Nephron (organoid): ENCODE results near the gene RASA3.
"Not testable (repeated sequence)": the region's sequence is repeated elsewhere in the genome, so short reads cannot be mapped to it uniquely, and the experiment has no call there.

ENCODE experiments used
- H3K27ac Mint-ChIP-seq, 3 experiments: 2 replicates each; pipeline ENCODE4 v1.8.0; 2020; ENCODE audit warnings: mixed read lengths in 3 of 3, mild to moderate bottlenecking in 2 of 3, moderate library complexity in 1 of 3
- H3K27me3 Mint-ChIP-seq: 2 replicates; pipeline ENCODE4 v1.8.0; 2021; ENCODE audit warnings: low read depth, mild to moderate bottlenecking, moderate library complexity, mixed read lengths
- H3K36me3 Mint-ChIP-seq: 2 replicates; pipeline ENCODE4 v1.8.0; 2020; ENCODE audit warnings: low read depth, mixed read lengths
- H3K4me1 Mint-ChIP-seq: 2 replicates; pipeline ENCODE4 v1.8.0; 2020; ENCODE audit warnings: mixed read lengths
- H3K4me3 Mint-ChIP-seq, 3 experiments: 2 replicates each; pipeline ENCODE4 v1.8.0; 2020; ENCODE audit warnings: mild to moderate bottlenecking in 3 of 3, mixed read lengths in 3 of 3, moderate library complexity in 2 of 3
- H3K9me3 Mint-ChIP-seq: 2 replicates; pipeline ENCODE4 v1.8.0; 2020; ENCODE audit warnings: mixed read lengths
- CTCF ChIP-seq, 3 experiments: fragments of 200-600 bp; sonication (generic); IDR thresholded peaks; one replicate each; pipeline ENCODE4 v1.5.0; 2021; ENCODE audit warnings: antibody characterized with exemption in 3 of 3; ENCODE audit not compliant: unreplicated experiment in 3 of 3

The RASA3 gene

GRCh38 chr13:114023716-114024602 lies 108.5 kb downstream of the RASA3 start:
- no peaks in the 10 kb centered on the region for H3K27me3 Mint-ChIP-seq
- no peak for TF ChIP-seq CTCF (IDR thresholded peaks at IDR 0.05; ENCODE audit: unreplicated experiment in 3 of 3)
- H3K4me3 Mint-ChIP-seq, result no peak overlapping the region
- no peaks in the 10 kb centered on the region for H3K9me3 Mint-ChIP-seq
- peaks cover 24% of the 10 kb centered on the region for H3K4me1 Mint-ChIP-seq
- peak overlapping the region in 1 of 3 experiments; percentile 68 for H3K27ac Mint-ChIP-seq
- peaks cover 4% of the 10 kb centered on the region for H3K36me3 Mint-ChIP-seq

- no peaks in the 10 kb centered on the region for H3K27me3 Mint-ChIP-seq
- peaks cover 24% of the 10 kb centered on the region for H3K4me1 Mint-ChIP-seq
Observed at GRCh38 chr13:114022876-114023275, 109.5 kb downstream of the RASA3 start.

GRCh38 chr13:114022309-114022669 lies 110.1 kb downstream of the RASA3 start:
- Mint-ChIP-seq H3K36me3 (peaks cover 4% of the 10 kb centered on the region), H3K4me1 (peaks cover 20% of the 10 kb centered on the region), H3K27me3 (no peaks in the 10 kb centered on the region), H3K4me3 (no peak overlapping the region), H3K27ac (no peak overlapping the region), H3K9me3 (no peaks in the 10 kb centered on the region)
- no peak for TF ChIP-seq CTCF (IDR thresholded peaks at IDR 0.05; ENCODE audit: unreplicated experiment in 3 of 3)

More at GRCh38 chr13:114022876-114023275, 109.5 kb downstream of the RASA3 start:
- no peaks in the 10 kb centered on the region for H3K9me3 Mint-ChIP-seq
- H3K36me3 Mint-ChIP-seq, result peaks cover 4% of the 10 kb centered on the region
- H3K27ac Mint-ChIP-seq, result no peak overlapping the region
- H3K4me3 Mint-ChIP-seq, result no peak overlapping the region
- no peak for TF ChIP-seq CTCF (IDR thresholded peaks at IDR 0.05; ENCODE audit: unreplicated experiment in 3 of 3)

GRCh38 chr13:114021464-114022308 lies 110.7 kb downstream of the RASA3 start:
- no peak overlapping the region for H3K4me3 Mint-ChIP-seq
- peaks cover 14% of the 10 kb centered on the region for H3K4me1 Mint-ChIP-seq
- no peak overlapping the region for H3K27ac Mint-ChIP-seq
- H3K9me3 Mint-ChIP-seq, result no peaks in the 10 kb centered on the region
- peaks cover 4% of the 10 kb centered on the region for H3K36me3 Mint-ChIP-seq
- H3K27me3 Mint-ChIP-seq, result no peaks in the 10 kb centered on the region
- no peak for TF ChIP-seq CTCF (IDR thresholded peaks at IDR 0.05; ENCODE audit: unreplicated experiment in 3 of 3)

- Mint-ChIP-seq H3K9me3 (no peaks in the 10 kb centered on the region), H3K4me3 (no peak overlapping the region), H3K4me1 (peaks cover 6% of the 10 kb centered on the region), H3K36me3 (peaks cover 4% of the 10 kb centered on the region), H3K27ac (no peak overlapping the region), H3K27me3 (no peaks in the 10 kb centered on the region)
- no peak for TF ChIP-seq CTCF (IDR thresholded peaks at IDR 0.05; ENCODE audit: unreplicated experiment in 3 of 3)
Observed at GRCh38 chr13:114020750-114021463, 111.5 kb downstream of the RASA3 start.

- not testable (repeated sequence) for H3K4me3 Mint-ChIP-seq, H3K9me3 Mint-ChIP-seq, H3K36me3 Mint-ChIP-seq, H3K27ac Mint-ChIP-seq, H3K27me3 Mint-ChIP-seq, H3K4me1 Mint-ChIP-seq
Observed at GRCh38 chr13:114020134-114020533, 112.3 kb downstream of the RASA3 start.
